Stimulated activated CD4-positive, alpha-beta T cell treated with anti-CD3 and anti-CD28 coated beads, Interleukin-15, amount 100 ng/mL, for 1 hour (primary cell): ENCODE data around the gene RREB1.

Experiments used
- DNase-seq, 2 donors: peaks; one replicate each; pipeline ENCODE4 v3.0.0-alpha.2; 2020; ENCODE audit warnings: low read depth in 1 of 2, low spot score in 1 of 2

RREB1 gene

DNA sequence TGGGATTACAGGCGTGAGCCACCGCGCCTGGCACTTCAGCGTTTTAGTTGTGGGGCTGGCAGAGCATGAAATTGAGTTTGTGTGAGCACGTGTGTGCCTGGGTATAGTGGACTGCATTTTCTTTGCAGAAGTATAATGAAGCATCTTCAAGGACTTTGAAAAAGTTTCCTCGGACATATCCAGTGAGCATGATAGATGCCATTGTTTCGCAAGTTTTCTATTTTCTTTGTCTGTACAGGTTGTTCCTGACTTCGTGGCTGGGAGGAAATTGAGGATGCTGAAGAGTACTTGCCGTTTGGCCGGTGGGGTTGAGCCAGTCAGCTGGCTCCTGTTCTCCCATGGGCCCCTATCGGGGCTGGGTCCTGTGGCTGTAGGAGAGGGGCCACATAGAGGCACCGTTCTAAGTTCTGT, 55.9 kb downstream of the RREB1 start:
- no peak for DNase-seq

DNA sequence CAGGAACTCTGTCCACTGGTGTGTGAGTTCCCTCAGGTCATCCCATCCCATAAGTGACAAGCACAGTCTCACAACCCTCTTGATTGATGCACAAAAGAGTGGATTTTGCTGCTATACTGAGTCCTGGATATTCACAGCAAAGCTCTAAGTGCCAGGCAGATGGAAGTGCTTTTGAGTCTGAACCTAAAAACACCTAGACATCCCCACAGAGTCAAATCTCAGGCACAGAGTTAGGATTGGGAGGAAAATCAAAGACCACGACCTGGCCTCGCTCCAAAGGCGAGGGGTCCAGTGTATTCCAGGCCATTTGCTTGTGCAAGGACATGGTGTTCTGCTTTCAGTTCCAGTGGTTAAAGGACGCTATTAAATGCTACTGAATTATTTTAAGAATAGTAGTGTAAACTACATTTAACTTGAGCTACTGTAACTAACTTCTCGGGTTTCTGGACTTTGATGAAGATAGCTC, 56.8 kb downstream of the RREB1 start:
- no peak for DNase-seq

- no peak for DNase-seq
These were observed 57.5 kb downstream of the RREB1 start for GRCh38 chr6:7165002-7165889.

- no peak for DNase-seq
These were observed 58.1 kb downstream of the RREB1 start for GRCh38 chr6:7165890-7166267.

DNA sequence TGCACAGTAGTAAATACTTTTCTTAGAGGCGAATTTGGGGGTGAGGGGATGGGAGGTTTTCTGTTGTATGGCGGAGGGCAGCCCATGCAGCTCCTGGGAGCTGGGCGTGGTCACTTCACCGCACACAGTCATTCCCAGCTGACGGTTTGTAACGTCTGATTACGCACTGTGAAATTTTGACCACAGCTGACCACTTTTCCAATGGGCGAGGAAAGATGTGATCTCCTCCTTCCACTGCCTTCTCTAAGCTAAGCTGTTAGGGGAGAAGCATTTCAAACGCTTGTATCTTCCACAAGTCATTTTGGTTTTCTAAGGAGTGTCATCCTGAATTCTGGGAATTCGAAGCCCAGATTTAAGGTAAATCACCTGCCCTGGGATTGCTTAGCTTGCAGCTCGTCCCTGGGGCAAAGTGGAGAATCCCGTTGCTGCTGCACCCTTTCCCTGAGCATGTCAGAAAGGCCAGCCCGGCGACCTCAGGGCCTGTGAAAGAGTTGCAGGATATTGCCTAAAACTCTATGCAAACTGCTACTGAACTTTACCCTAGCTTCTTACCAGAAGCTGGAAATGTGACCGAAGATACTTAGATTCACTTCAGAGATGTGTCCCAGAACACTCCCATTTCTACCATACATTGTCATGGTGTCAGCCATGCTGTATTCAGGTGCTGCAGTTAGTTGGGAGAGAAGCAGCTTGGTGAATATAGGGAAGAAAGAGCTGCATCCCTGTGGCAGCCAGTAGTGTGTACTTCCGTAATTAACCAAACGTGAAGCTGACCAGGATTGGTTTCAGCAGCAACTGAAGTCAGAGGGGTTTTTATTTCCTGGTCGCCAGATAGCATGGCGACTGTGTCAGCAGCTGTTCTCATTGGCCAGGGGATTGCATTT, 58.9 kb downstream of the RREB1 start:
- DNase-seq, result no peak

DNA sequence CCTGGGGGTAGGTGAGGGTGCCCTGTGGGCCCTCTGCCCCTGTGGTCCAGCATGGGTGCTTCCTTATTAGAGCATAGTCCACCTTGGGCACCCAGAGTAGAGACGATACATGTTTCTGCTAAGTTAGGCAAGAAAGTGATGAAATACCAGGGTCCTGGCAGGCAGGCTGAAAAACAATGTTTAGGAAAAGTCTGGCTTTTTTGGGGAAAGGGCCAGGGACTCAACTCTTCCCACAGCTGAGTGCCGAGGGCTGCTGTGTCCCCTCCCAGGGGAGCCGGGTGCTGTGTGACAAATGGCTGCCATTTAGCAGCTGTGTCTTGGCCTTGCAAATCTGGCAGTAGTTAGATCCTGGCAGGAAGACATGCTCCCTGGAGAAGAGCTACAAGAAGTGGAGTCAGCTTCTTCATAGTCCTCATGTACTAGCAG, 61.5 kb downstream of the RREB1 start:
- no peak for DNase-seq

DNA sequence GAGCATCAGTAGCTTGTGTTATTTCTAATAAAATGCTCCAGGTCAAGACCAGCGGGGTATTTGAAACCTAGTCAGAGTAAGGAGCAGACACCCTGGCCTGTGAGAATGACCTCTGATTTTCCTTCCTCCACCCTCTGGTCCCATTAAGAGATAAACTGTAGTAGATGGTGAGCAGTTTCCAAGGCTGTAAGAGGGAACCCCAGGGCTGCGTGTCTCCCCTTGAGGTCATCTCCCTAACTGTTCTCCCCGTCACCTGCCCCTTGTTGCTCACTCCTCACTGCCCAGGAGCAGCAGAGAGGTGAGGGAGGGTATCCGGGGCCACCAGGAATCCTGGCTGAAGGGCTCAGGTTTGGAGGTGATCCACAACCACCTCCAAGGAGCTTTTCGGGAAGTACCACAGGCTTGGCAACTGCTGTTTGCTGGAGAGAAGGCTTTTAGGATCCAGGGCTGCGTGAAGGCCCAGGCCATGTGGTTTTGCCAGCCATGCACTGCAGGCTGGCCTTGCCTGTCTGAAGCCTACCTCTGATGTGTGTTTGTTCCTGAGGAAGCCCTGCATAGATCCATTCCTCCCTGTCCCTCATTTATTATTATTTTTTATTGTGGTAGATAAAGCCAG, 62.5 kb downstream of the RREB1 start:
- DNase-seq, result no peak

- DNase-seq, result no peak
These were observed 63.4 kb downstream of the RREB1 start for GRCh38 chr6:7171119-7171518.

DNA sequence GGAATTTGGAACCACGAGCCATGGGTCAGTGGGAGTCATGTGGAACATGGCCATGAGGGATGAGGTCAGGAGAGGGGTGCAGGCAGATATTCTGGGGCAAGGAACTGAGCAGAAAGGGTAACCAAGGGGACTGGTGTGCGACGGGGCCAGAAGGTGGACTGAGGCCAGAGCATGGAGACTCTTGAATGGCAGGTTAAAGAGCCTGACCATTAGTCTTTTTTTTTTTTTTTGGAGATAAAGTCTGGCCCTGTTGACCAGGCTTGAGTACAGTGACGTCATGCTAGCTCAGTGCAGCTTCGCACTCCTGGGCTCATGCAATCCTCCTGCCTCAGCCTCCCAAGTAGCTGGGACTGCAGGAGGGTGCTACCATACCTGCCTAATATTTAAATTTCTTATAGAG, 64.0 kb downstream of the RREB1 start:
- no peak for DNase-seq

DNA sequence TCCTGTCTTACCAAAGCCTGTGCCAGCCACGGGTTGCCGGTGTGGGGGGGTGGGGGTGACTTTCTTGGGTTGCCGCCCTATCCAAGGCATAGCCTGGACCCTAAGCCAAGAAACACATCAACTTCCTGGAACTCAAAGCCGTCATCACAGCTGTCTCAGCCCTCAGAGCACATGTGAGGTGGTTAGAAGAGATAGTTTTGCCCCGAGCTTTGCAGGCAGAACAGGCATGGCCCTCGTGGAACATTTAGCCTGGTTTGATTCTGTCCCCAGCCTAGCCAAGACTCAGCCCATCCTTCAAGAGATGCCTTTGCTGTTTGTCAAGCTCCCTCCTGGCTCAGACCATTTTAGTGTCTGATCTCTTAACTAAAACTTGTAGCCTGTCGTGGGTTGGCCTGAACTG, 64.9 kb downstream of the RREB1 start:
- no peak for DNase-seq

DNA sequence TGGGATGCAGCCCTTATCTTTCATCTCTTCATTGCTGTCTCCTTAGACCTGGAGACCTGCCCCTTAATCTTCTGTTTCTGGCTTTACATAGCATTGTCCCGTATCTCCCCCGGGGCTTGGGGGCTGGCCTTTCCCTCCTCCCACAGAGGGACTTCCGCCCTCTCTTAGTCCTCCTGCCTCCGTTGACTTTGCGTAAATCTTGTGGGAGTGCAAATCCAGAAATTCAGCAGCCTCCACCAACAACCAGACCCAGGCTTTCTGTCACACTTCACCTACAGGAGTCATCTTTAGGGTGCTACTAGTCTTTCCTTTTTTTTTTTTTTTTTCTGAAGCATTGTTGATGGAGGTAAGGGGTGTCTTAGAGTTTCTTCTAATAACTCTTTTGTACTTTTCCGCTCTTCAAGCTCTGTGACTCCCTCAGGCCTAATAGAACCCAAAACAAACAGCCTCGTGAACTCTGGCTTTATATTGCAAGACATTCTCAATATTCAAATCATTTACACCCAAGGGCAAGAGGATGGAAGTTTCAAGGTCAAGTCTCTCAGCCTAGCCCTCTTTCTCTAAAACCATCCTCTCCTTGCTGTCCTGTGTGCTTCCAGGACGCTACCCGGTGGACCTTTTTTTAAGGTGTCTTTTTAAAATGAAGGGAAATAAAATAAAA, 66.2 kb downstream of the RREB1 start:
- no peak for DNase-seq

DNA sequence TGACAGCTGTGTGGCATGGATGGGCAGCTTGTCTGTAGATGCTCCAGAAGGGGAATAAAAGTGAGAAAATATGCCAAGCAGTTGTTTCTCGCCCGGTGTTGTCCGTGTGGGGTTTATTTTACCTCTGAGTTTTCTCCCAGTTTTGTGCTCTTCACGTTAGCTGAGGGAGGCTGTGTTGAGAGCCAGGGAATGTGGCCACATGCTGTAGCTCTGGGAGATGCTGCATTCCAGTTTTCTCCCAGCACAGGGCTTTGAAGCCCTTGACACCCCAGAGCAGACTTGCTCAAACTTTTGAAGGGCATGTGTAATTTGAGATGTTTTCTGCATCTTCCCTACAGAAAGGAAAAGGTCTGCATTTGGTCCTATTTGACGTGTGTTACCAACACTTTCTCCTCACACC, 67.7 kb downstream of the RREB1 start:
- no peak for DNase-seq

GRCh38 chr6:7176208-7176607, 68.4 kb downstream of the RREB1 start:
- DNase-seq, result no peak

- DNase-seq, result no peak
These were observed 70.5 kb downstream of the RREB1 start for GRCh38 chr6:7178280-7178679.

- DNase-seq, result no peak
These were observed 73.0 kb downstream of the RREB1 start for GRCh38 chr6:7180751-7181150.

GRCh38 chr6:7183707-7184106, 75.9 kb downstream of the RREB1 start:
- no peak for DNase-seq

GRCh38 chr6:7184502-7184901, 76.7 kb downstream of the RREB1 start:
- no peak for DNase-seq

- no peak for DNase-seq
These were observed 77.8 kb downstream of the RREB1 start for GRCh38 chr6:7185561-7185960.

DNA sequence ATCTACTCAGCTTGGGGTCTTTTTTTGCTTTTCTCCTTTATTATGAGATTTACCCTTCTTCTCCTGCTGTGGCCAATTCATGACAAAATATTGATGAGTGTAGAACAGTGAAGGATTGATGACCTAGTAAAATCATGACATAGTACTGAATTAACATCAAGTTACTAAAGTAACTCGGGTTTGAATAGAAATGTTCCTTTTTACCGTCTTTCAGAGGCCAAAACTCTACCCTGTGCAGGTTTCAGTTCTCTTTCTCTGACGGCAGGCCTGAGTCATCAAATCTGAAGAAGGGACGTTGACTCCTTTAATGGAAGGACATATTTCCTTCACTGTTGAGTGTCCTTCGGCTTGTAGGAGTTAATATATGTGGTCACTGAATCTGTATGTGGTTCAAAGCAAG, 80.7 kb downstream of the RREB1 start:
- DNase-seq, result no peak

- DNase-seq, result no peak
These were observed 81.5 kb downstream of the RREB1 start for GRCh38 chr6:7189101-7189758.

- DNase-seq, result no peak
These were observed 83.0 kb downstream of the RREB1 start for GRCh38 chr6:7190791-7191190.
